HG03558 (cell line): ENCODE results near the gene LENEP.

Experiments
- ATAC-seq: cut with Tn5 transposase; IDR thresholded peaks from one replicate; pipeline ENCODE4 v1.9.1; 2021; ENCODE audit warnings: moderate number of reproducible peaks; ENCODE audit not compliant: unreplicated experiment; ENCODE audit errors: extremely low read depth

The LENEP gene

DNA sequence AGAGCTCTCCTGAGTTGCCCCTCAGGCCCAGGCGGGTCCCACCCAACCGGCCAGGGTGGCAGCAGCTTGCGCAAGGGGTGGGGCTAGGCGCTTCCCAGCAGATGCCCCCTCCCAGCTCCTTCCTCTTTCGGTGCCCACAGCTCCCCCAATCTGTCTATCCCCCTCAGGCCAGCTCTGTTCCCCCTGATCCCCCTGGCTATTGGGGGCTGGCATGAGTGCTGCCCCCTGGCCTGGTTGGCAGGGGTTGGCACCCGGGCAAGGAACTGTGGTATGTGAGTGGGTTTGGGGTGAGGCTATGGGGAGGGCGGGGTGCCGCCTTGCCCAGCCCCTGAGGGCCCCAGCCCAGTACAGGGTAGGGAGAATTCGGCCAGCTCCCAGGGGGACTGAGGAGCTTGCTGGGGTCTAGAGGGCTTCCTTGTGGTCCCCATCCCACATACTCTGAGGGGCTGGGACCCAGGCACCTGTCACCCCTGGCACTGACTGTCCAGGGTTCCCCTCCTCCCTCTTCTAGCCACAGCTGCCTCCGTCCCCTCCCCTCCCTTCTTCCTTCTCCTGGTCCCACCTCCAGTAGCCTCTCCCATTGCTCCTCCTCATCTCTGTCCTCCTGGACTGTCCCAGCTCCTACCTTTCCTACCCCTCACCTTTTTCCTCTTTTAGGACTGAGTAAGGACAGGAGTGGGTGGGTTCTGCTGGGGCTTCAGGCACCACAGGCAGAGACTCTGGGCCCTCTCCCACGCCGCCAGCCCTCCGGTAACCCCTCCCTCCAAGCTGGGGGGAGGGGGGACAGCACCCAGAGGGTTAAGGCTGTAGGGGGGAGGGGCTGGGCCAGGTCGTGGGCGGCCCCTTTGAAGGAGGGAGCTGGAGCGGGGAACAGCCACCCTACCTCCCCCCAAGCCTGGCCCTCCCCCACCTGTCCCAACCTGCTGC, 14.9 kb downstream of the LENEP start:
- ATAC-seq = no peak

DNA sequence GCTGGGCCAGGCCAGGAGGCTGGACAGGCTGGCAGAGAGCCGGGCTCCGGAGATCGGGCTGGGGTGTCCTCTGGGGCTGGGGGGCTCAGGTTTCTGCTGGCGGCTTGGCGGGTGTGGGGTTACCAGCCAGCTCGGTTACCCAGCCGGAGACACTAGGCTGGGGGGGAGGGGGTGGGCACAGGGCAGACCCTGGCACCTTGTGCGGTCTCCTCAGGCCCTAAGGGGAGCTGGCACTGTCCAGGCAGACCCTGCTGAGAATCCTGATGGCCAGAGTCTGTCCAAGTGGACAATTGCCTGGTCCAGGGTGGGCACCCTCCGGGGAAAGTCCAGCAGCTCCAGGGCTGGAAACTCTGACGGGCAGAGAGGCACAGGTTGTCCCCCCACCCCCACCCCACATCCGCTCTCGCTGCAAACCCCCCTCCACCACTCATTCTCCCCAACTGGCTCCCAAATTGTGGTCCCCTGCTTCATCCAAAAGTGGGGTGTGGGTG, 15.9 kb downstream of the LENEP start:
- no peak for ATAC-seq

DNA sequence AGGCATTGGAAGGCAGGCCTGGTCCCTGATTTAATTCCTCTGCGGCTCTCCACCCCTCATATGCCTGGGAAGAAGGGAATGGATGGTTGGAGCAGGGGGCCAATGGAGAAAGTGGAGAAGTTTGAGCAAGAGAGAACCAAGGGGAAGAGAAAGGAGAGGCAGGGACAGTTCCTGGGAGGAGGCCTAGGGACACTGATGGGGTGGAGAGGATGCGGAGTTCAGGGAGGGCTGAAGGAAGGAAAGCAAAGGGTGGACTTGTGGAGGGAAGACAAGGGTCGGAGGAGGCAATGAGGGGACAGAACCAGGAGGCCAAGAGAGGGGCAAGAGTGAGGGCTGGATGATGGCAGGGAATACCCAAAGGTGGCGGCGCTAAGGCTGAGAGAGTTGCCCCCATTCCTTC, 16.4 kb downstream of the LENEP start:
- ATAC-seq = no peak

DNA sequence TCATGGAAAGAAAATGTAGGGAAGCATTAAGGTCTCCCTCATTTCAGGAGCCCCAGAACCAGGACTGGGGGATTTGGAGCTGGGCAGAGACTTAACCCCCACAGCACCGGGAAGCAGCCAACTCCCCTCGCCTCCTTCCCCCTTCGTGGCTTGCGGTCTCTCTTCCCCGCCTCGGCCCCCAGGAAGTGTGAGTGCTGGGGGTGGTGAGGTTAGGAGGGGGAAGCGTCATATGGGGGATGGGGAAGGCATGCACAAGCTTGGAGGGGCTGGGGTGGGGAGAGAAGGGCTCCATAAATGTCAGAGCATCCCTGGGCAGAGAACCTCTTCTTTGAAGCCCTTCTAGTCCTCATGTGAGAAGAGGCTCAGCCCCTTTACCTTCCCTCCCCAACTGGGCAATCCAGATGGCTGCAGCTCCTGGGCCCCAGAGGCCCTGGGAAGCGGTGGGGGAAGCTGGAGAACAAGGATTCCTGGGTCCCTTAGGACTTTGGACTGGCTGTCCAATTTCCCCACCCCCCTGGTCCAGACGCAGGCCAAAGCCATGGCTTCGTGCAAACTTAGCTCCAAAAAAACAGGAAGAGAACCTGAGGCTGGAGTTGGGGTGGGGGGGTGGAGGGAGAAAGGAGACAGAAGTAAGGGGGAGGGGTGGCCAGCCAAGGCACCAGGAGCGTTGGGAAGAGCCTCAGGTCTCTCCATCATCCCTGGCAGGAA, 17.0 kb downstream of the LENEP start:
- ATAC-seq = no peak

DNA sequence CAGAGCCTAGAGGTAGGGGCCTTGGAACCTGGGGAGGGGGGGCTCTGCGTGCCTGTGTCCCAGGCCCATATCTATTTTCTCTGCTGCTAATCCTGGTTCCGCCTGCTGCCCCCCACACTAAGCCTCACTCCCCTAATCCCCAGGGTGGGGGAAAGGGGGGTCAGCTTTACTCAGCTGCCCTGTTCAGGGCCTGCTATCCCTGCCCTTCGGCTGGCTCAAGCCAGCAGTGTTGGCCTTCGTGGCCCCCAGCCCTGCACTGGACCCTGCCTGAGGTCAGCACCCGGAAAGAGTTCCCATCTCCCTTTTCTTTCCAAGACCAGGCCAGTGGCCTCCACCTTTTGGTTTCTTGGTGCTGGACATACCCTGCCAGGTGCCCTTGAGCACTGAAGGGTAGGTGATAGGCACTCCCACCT, 17.6 kb downstream of the LENEP start:
- ATAC-seq = no peak

DNA sequence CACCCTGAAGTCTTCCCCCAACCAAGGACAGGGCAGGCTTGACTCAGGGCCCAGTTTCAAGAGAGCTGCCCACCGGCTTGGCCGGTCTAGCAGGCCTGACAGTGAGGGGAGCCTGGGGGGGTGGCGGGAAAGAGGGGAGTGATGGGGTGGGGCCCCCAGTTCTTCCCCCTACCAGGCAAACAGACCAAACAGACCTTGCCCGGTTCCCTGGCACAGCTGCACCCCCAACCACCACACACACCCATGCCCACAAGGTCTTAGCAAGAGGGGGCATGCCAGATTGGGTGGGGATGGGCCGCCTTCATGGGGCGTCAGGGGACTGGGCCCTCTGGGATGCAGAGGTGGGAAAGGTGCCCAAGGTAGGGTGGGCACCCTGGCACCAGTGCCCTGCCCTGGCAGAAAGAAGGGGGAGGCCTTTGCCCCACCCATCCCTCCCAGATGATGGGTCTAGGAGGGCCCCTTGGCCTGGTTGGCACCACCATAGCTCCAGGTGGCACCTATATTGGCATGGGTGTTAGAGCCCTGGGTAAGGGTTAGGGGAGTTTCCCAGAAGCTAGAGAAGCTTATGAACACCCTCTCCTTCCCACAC, 18.1 kb downstream of the LENEP start:
- ATAC-seq = no peak

DNA sequence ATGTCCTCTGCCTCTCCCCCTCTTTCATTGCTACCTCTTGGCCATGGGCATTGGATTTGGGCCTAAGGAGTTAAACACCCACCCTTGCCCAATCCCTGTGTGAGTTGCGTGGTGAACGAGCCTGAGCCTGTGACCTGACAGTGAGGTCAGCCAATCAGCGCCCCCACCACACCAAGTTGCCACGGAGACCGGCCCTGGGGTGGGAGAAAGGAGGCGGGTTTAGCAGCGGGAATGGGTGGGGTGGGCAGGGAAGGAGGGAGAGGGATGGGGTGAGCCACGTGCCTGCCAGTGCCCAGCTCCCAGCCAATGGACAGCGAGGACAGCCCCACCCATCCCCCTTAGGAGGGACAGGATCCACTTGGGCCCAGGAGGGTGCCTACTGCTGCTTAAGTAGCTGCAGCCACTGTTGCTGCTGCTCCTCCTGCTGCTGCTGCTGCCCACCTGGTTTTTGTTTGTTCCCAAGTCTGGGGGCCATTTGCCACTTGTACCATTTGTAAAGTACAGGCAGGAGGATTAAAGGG, 18.7 kb downstream of the LENEP start:
- no peak for ATAC-seq

DNA sequence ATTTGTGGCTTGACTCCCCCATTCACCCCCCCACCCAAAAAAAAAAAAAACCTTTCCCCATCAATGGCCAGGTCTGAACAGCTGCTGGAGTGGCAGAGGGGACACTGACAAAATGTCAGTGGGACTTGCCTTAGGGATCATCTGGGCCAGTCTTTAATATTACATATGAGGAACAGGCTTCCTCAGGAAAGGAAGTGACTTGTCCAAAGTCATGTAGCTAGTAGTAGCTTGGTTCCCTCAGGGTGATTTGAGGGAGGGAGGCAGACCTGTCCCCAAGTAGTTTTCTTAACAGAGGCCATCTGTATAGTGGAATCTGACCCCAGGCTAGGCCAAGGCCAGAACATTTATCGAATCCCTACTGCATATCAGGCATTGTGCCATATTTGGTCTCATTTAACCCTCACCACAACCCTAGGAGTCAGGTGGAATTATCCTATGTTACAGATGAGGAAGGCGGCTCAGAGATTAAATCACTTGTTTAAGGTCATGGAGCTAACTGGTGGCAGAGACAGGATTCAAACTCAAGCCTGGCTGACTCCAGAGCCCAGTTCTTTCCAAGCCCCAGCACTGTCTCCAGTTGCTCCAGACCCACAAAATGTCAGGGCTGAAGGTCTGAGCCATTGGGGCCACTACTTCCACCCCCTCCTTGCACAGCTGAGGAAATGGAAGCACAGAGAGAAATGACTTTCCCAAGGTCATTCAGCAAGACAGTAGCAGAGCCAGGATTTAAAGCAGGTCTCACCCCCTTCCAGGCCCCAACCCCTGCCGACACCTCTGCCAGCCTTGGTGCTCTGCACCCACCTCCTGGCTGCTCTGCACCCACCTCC, 19.6 kb downstream of the LENEP start:
- ATAC-seq = no peak

DNA sequence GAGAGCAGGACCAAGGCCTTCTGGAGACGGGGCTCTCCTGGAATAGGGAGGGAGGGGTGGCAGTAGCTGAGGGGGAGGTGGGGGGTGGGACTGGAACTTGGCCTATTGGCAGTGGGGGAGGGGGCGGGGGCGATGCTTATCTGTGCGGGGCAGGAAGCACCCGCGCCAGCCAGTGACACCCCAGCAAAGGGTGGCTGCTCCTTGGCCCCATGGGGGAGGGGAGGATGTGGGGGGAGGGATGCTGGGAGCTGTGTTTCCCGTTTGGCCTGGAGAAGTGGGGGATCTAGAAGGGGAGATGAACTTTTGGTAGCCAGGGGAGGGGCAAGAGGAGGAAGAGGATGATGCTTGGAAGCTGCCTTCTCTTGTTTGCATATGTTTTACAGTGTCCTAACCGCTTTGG, 20.2 kb downstream of the LENEP start:
- no peak for ATAC-seq

DNA sequence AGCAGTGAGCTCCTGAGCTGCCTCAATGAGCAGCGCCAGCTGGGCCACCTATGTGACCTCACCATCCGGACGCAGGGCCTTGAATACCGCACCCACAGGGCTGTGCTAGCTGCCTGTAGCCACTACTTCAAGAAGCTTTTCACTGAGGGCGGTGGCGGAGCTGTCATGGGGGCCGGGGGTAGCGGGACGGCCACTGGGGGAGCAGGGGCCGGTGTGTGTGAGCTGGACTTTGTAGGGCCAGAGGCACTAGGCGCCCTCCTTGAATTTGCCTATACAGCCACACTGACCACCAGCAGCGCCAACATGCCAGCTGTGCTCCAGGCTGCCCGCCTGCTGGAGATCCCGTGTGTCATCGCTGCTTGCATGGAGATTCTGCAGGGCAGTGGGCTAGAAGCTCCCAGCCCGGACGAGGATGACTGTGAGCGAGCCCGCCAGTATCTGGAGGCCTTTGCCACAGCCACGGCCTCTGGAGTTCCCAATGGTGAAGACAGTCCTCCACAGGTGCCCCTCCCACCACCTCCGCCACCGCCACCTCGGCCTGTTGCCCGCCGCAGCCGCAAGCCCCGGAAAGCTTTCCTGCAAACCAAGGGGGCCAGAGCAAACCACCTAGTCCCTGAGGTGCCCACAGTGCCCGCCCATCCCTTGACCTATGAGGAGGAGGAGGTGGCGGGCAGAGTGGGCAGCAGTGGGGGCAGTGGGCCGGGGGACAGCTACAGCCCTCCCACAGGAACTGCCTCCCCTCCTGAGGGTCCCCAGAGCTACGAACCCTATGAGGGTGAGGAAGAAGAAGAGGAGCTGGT, 21.5 kb downstream of the LENEP start:
- no peak for ATAC-seq

DNA sequence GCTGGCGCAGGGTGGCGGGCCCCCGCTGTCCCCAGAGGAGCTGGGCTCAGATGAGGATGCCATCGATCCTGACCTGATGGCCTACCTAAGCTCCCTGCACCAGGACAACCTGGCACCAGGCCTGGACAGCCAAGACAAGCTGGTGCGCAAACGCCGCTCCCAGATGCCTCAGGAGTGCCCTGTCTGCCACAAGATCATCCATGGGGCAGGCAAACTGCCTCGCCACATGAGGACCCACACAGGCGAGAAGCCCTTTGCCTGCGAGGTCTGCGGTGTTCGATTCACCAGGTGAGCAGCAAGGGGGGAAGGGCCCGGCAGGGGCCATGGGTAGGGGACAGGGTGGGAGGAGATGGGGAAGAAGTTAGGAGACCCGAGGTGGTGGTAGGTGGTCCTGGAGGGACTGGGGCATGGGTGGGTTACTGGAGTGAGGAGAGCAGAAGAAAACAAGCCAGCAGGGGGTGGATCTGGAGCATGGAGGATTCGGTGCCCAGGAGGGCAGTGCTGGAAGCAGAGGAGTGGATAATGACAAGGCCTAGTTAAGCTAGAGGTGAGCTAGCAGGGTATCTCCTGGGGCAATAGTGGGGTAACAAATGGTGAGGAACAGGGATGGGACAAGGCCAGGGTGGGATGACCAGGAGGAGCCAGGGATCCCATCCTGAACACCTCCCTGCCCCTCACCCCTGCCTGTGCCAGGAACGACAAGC, 22.3 kb downstream of the LENEP start:
- no peak for ATAC-seq

DNA sequence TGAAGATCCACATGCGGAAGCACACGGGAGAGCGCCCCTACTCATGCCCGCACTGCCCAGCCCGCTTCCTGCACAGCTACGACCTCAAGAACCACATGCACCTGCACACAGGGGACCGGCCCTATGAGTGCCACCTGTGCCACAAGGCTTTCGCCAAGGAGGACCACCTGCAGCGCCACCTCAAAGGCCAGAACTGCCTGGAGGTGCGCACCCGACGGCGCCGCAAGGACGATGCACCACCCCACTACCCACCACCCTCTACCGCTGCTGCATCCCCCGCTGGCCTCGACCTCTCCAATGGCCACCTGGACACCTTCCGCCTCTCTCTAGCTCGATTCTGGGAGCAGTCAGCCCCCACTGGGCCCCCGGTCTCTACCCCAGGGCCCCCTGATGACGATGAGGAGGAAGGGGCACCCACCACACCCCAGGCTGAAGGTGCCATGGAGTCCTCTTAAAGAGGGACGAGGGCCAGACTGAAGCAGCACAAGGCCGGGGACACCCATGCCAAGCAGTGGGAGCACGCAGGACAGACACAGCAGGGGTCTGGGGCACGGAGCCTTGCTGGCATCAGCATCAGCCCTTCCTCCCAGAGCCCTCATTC, 22.9 kb downstream of the LENEP start:
- ATAC-seq = no peak

DNA sequence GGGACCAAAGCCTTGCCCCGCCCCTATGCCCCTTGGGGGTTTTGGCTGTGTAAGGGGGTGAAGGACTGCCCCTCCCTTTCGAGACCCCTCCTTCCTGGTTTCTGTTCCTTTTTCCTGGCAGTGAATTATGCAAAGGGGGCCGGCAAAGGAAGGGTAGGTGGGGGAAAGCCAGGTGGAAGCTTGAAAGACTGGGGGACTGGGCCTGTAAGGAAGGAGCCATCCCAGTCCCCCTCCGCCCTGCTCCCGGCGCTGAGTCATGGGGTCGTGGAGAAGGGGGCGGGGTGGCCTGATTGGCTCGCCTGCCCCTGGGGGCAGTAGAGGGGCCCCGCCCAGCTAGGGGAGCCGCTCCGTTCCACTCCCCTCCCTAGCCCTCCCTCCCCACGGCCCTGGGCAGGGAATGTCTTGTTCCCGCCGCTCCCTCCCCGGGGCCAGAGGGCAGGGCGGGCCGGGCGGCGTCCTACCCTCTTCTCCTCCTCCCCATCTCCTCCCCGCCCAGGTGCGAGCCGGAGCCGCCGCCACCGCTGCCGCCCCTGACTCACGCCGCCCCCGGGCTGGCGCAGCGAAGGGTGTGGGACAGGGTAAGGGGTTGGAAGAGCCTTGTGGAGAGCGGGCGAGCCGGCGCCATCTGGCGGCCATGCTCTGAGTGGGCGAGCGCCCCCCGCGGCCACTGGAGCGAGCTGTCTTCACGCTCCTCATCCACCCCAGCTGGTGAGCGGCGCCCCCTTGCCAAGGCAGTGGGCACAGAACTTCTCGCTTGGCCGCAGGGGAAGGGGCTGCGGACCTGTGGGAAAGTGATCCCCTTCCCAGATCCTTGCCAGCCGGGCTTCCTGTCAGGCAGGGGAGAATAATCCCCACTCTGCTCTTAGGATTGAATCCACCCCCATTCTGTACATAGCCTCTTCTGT, 23.9 kb downstream of the LENEP start:
- ATAC-seq = no peak

DNA sequence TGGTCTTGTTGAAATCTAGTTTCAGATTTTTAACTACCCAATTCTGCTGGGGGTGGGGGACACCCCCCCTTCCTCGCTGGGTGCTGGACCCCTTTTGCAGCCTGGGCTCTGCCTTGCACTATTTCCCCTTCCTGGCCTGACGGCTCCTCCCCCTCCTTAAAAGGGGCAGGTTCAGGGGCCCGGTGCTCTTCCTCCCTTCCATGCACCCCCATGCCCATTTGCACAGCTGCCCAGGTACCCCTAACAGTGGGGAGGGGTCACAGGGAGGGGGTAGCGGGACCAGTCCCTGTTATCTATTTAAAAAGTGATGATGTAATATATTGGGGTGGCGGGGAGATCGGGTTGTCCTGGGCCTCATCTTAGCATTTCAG, 24.5 kb downstream of the LENEP start:
- ATAC-seq = no peak

DNA sequence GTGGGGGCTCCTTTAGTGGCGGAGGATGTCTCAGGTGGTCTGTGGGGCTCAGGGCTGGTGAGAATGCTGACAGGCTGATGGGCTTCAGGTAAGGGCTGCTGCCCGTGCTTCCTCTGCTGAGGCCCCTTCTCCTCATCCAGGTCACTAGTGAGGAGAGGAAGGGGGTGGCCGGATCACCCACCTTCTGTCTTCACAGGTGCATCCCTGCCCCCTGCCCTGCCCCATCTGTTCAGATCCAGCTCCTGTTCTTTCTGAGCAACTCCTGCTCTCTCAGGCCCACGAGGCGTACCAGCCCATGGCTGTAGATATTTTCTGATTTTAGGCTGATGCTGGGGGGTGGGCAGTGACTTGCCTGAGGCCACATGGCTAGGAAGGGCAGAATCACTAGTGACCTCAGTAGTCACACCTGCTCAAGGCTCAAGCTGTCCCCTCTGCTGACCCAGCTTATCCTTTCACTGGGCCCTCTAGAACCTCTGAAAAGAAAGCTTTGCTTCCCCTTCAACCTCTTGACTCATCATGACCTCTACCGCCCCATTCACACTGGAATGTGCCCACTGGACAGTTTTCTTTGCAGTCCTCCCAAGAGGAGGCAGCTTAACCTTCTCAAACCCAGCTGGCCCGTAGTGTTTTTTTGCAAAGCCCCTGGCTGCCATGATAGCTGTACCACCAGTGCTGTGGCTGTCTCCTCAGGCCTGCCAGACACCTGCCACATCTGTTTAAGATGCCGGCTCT, 25.4 kb downstream of the LENEP start:
- ATAC-seq = no peak

DNA sequence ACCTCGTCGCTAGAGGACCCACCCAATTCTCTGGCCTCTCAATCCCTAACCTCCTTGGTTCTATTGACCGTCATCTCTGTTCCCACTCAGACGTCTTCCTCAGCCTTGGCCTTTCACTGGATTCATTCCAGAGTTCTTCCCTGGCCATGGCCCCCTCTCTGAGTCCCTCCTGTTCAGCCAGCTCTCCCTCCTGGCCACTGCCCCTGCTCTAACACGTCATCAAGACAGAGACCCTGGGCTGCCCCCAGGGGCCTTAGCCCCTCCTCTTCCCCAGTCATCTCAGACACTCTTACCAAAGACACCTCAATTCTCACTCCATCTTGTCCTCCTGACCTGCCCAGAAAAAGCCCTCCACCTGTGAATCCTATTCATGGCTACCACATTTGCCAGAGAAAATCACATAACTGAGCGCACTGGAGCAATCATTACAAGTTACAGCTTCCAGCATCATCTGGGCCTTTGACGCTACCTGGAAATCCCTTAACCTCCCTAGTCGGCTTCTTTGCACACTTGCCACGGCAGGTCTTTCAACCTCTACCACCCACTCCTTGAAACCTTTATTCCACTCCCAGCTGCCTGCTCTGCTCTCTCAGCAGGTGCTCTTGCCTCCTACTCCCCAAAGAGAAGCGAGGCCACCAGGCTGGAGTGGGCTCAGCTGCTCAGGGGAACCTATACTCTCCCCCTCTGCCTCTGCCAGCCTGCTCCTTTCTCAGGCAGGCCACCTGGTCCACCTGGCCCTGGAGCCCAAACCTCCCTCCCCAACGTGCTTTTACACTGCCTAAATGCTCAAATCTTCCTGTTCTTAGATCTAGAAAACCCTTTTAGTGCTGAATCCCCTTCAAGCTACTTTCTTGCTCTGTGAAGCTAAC, 26.2 kb downstream of the LENEP start:
- ATAC-seq = no peak
